ENCODE measurements around the gene TAS1R1. TPM values are rescaled to one million over a fixed set of nuclear protein-coding genes. Genes with fewer than 3 reads are reported as not detected.

Gene TAS1R1
- total RNA-seq: 2.2 TPM

- DNase-seq: peak; percentile 93
Measured at GRCh38 chr1:6554907-6555778, at the start of gene TAS1R1. Gene TAS1R1, plus strand, starts transcription at chr1:6555307. Its CDS starts 67 bp downstream, at chr1:6555374.

GRCh38 chr1:6505367-6506209, 49.5 kb upstream of the TAS1R1 start:
- no peak for DNase-seq

GRCh38 chr1:6506210-6507036, 48.7 kb upstream of the TAS1R1 start:
- DNase-seq: no peak

GRCh38 chr1:6507037-6507428, 48.1 kb upstream of the TAS1R1 start:
- DNase-seq: no peak

- no peak for DNase-seq
Measured at GRCh38 chr1:6507461-6507911, 47.6 kb upstream of the TAS1R1 start.

GRCh38 chr1:6508154-6508815, 46.8 kb upstream of the TAS1R1 start:
- DNase-seq: no peak

GRCh38 chr1:6508816-6509189, 46.3 kb upstream of the TAS1R1 start:
- DNase-seq: no peak

- DNase-seq: peak; percentile 60
Measured at GRCh38 chr1:6509220-6509918, 45.7 kb upstream of the TAS1R1 start.

GRCh38 chr1:6509919-6510291, 45.2 kb upstream of the TAS1R1 start:
- no peak for DNase-seq

GRCh38 chr1:6510493-6510892, 44.6 kb upstream of the TAS1R1 start:
- DNase-seq: no peak

GRCh38 chr1:6511056-6511455, 44.1 kb upstream of the TAS1R1 start:
- DNase-seq: no peak

- no peak for DNase-seq
Measured at GRCh38 chr1:6511561-6512244, 43.4 kb upstream of the TAS1R1 start.

GRCh38 chr1:6512245-6512907, 42.7 kb upstream of the TAS1R1 start:
- DNase-seq: peak; percentile 57

- DNase-seq: no peak
Measured at GRCh38 chr1:6512908-6513280, 42.2 kb upstream of the TAS1R1 start.

- DNase-seq: no peak
Measured at GRCh38 chr1:6513320-6513801, 41.7 kb upstream of the TAS1R1 start.

GRCh38 chr1:6515771-6516170, 39.3 kb upstream of the TAS1R1 start:
- no peak for DNase-seq

- no peak for DNase-seq
Measured at GRCh38 chr1:6517435-6517851, 37.7 kb upstream of the TAS1R1 start.

GRCh38 chr1:6519491-6519934, 35.6 kb upstream of the TAS1R1 start:
- peak; percentile 78 for DNase-seq

- peak; percentile 83 for DNase-seq
Measured at GRCh38 chr1:6519935-6520671, 35.0 kb upstream of the TAS1R1 start.

Measured in tongue (tissue), 2 donors.